Suprapubic skin (tissue), 4 donors: Measurements from ENCODE around the gene NFYC. TPM values are rescaled to one million over a fixed set of nuclear protein-coding genes. Genes with fewer than 3 reads are reported as not detected.

Experiments used
- DNase-seq, 2 donors: peaks; one replicate each; pipeline ENCODE4 v3.0.0-alpha.2; 2019; ENCODE audit warnings: low spot score in 2 of 2
- H3K27ac ChIP-seq: fragments of 200-600 bp; sonication (generic); one replicate; pipeline ENCODE4 v1.5.1; 2019
- H3K27me3 ChIP-seq: fragments of 200-600 bp; sonication (generic); one replicate; pipeline ENCODE4 v1.5.1; 2019
- H3K36me3 ChIP-seq: fragments of 200-600 bp; sonication (generic); one replicate; pipeline ENCODE4 v1.5.1; 2019
- H3K4me1 ChIP-seq: fragments of 200-600 bp; sonication (generic); one replicate; pipeline ENCODE4 v1.5.1; 2019
- H3K4me3 ChIP-seq: fragments of 200-600 bp; sonication (generic); one replicate; pipeline ENCODE4 v1.5.1; 2019; ENCODE audit warnings: mild to moderate bottlenecking
- H3K9me3 ChIP-seq: fragments of 200-600 bp; sonication (generic); one replicate; pipeline ENCODE4 v1.5.1; 2019
- EP300 ChIP-seq: sonication (generic); formaldehyde crosslinking; IDR thresholded peaks from one replicate; pipeline ENCODE4 v1.6.1; 2017; ENCODE audit warnings: antibody characterized with exemption
- POLR2A ChIP-seq, 2 donors: fragments of 450-650 bp; IDR thresholded peaks; one replicate each; pipeline ENCODE4 v1.6.1; 2017; ENCODE audit warnings: antibody characterized with exemption in 2 of 2, mild to moderate bottlenecking in 2 of 2, moderate library complexity in 2 of 2
- POLR2AphosphoS5 ChIP-seq, 3 donors: sonication (generic); formaldehyde crosslinking; IDR thresholded peaks; one replicate each; pipeline ENCODE4 v1.6.1; 2017; ENCODE audit warnings: antibody characterized with exemption in 3 of 3
- WGBS: methylation state at CpG from one replicate; pipeline ENCODE4 v1.1.5; 2018; 5-methylcytosine and 5-hydroxymethylcytosine counted together
- total RNA-seq, 4 donors: library from RNA; depleted of rRNA; stranded (reverse); fragments of >200 nt; gene quantifications; one replicate each; pipeline ENCODE4 v1.1.0, GENCODE V29; 2016
- TF ChIP-seq, protein P1 (sequence below), 2 donors: fragments of 200-600 bp in 1 of 2; fragments of 450-650 bp in 1 of 2; sonication (generic) in 1 of 2; IDR thresholded peaks; one replicate each; pipeline ENCODE4 v1.5.1; 2016 to 2019; ENCODE audit warnings: antibody characterized with exemption in 2 of 2, mild to moderate bottlenecking in 1 of 2, moderate library complexity in 1 of 2

NFYC gene
- total RNA-seq, 4 donors from 2014 or later, result 62.9 to 111 (median 83.5) TPM

DNA sequence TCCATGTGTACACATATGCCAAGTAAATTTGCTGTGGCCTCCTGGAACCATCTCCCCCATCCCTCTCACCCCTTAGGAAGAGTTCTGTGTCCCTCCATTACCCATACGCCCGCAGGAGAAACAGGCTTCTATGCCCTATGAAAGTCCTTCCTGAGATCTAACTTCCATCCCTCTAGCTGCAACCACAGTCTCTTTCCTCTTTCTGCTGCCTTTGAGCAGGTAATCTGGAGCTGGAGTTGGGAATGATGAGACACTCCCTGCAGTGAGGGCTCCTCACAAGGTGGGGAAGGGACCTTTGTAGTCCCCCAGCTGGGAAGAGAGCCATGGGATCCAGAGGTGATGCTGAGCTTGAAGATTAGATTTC is 90.1 kb downstream of the NFYC start:
- 93% methylated on average over 2 of the region's 2 CpGs for WGBS
- TF ChIP-seq POLR2A (IDR thresholded peaks at IDR 0.05) (no peak), EP300 (no peak), POLR2AphosphoS5 (IDR thresholded peaks at IDR 0.05) (no peak)
- TF ChIP-seq, protein P1, sequence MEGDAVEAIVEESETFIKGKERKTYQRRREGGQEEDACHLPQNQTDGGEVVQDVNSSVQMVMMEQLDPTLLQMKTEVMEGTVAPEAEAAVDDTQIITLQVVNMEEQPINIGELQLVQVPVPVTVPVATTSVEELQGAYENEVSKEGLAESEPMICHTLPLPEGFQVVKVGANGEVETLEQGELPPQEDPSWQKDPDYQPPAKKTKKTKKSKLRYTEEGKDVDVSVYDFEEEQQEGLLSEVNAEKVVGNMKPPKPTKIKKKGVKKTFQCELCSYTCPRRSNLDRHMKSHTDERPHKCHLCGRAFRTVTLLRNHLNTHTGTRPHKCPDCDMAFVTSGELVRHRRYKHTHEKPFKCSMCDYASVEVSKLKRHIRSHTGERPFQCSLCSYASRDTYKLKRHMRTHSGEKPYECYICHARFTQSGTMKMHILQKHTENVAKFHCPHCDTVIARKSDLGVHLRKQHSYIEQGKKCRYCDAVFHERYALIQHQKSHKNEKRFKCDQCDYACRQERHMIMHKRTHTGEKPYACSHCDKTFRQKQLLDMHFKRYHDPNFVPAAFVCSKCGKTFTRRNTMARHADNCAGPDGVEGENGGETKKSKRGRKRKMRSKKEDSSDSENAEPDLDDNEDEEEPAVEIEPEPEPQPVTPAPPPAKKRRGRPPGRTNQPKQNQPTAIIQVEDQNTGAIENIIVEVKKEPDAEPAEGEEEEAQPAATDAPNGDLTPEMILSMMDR (IDR thresholded peaks at IDR 0.05), result no peak
- H3K9me3 ChIP-seq, result no peaks in the 10 kb centered on the region

GRCh38 chr1:40782371-40782956 is 91.0 kb downstream of the NFYC start:
- H3K4me3 ChIP-seq, result peak overlapping the region; percentile 59
- H3K27ac ChIP-seq, result no peak overlapping the region
- peaks cover 27% of the 10 kb centered on the region for H3K4me1 ChIP-seq
- no peak for TF ChIP-seq EP300
- TF ChIP-seq, protein P1 (IDR thresholded peaks at IDR 0.05), result no peak
- no peak for TF ChIP-seq POLR2AphosphoS5 (IDR thresholded peaks at IDR 0.05)
- TF ChIP-seq POLR2A (IDR thresholded peaks at IDR 0.05), result no peak
- H3K36me3 ChIP-seq, result no peaks in the 10 kb centered on the region
- DNase-seq, result no peak
- H3K27me3 ChIP-seq, result peaks cover 6% of the 10 kb centered on the region
- no peaks in the 10 kb centered on the region for H3K9me3 ChIP-seq
- 10% methylated on average over 18 of the region's 20 CpGs for WGBS

More for the DNA sequence above, 90.1 kb downstream of the NFYC start:
- Histone ChIP-seq H3K36me3 (peaks cover under 1% of the 10 kb centered on the region), H3K27ac (no peak overlapping the region), H3K27me3 (peaks cover 6% of the 10 kb centered on the region), H3K4me1 (peaks cover 27% of the 10 kb centered on the region), H3K4me3 (no peak overlapping the region)
- DNase-seq, result no peak

DNA sequence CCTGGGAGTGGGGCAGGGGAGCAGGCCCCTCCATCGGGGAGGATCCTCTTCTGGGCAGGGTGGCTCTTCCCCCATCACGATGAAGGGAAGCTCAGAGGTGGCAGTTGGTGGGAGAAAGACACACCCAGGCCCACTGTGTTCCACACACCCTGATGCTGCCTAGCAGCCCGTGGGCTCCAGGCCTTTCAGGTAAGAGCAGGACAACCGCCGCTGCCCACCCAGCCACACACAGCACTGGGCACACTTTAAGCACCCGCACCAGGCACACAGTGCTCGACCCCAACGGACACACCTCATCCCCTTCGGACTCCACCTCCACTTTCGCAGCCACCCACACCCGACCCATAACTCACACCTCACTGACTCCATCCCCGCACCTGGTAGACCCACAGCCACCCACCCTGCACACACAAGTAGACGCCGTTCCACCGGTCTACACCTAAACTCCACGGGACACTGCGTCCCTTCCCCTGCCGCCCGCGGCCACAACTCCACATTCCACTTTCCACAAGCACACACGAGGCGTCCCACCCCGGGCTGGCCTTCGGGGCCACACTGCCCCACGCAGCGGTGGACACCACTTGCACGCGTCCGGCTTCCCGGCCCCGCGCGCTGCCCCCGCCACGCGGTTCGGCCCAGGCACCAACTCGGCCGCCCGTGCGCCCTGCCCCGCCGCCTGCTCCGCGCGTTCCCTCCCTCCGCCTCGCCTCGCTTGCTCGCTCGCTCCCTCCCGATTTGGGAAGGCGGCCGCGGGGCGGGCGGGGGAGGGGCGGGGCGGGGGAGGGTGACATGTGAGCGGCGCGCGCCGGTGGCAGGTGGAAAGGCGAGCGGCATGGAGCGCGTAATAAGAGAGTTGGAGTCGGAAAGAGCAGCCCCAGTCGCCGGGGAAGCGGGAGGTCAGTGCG is 91.7 kb downstream of the NFYC start, which contains the start of gene KCNQ4:
KCNQ4 (plus strand) TSS at position 787 of the 905 bp plus-strand sequence. CDS start 307 bp downstream, outside the sequence.
- TF ChIP-seq POLR2AphosphoS5 (IDR thresholded peaks at IDR 0.05), result no peak
- TF ChIP-seq POLR2A (IDR thresholded peaks at IDR 0.05), result no peak
- TF ChIP-seq, protein P1 (IDR thresholded peaks at IDR 0.05), result no peak
- TF ChIP-seq EP300, result no peak
- H3K27me3 ChIP-seq, result peaks cover 6% of the 10 kb centered on the region
- peak within 1 kb of the TSS; percentile 62 for H3K27ac ChIP-seq
- WGBS, result 9% methylated on average over 36 of the region's 73 CpGs
- peaks cover 27% of the 10 kb centered on the region for H3K4me1 ChIP-seq
- peak within 1 kb of the TSS; percentile 59 for H3K4me3 ChIP-seq
- no peaks in the 10 kb centered on the region for H3K36me3 ChIP-seq
- no peaks in the 10 kb centered on the region for H3K9me3 ChIP-seq
- DNase-seq, result no peak

DNA sequence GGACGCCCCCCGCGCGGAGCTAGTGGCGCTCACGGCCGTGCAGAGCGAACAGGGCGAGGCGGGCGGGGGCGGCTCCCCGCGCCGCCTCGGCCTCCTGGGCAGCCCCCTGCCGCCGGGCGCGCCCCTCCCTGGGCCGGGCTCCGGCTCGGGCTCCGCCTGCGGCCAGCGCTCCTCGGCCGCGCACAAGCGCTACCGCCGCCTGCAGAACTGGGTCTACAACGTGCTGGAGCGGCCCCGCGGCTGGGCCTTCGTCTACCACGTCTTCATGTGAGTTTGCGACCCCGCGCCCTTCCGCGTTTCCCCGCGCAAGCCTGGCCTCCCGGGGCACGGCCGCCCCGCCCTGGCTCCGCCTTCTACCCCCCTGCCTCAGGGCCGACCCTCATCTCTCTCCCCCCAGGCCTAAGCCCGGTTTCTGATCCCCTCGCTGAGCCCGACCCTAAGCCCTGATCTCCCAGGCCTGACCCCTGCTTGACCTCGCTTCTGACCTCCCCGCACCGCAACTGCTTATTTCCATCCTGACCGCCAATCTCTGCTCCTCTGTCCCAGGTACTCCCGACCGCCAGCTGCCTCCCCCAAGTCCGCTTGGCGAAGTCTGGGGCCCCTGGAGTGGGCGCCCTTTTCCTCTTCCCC is 92.8 kb downstream of the NFYC start:
- peak overlapping the region; percentile 59 for H3K4me3 ChIP-seq
- TF ChIP-seq EP300, result no peak
- no peak for TF ChIP-seq POLR2AphosphoS5 (IDR thresholded peaks at IDR 0.05)
- TF ChIP-seq POLR2A (IDR thresholded peaks at IDR 0.05), result no peak
- TF ChIP-seq, protein P1 (IDR thresholded peaks at IDR 0.05), result no peak
- peaks cover 27% of the 10 kb centered on the region for H3K4me1 ChIP-seq

GRCh38 chr1:40784771-40785151 is 93.3 kb downstream of the NFYC start:
- Histone ChIP-seq H3K27me3 (peaks cover 6% of the 10 kb centered on the region), H3K4me1 (peaks cover 27% of the 10 kb centered on the region), H3K9me3 (no peaks in the 10 kb centered on the region), H3K36me3 (no peaks in the 10 kb centered on the region), H3K4me3 (peak overlapping the region; percentile 59), H3K27ac (peak overlapping the region; percentile 62)
- TF ChIP-seq POLR2AphosphoS5 (IDR thresholded peaks at IDR 0.05), result no peak
- TF ChIP-seq, protein P1 (IDR thresholded peaks at IDR 0.05), result no peak
- TF ChIP-seq EP300, result no peak
- TF ChIP-seq POLR2A (IDR thresholded peaks at IDR 0.05), result no peak
- no peak for DNase-seq
- 34% methylated on average over 6 of the region's 10 CpGs for WGBS

More for the DNA sequence above, 92.8 kb downstream of the NFYC start:
- Histone ChIP-seq H3K9me3 (no peaks in the 10 kb centered on the region), H3K36me3 (no peaks in the 10 kb centered on the region), H3K27me3 (peaks cover 6% of the 10 kb centered on the region), H3K27ac (peak overlapping the region; percentile 62)
- 34% methylated on average over 25 of the region's 63 CpGs for WGBS
- DNase-seq, result no peak
